Measurements from ENCODE around the gene CDK5RAP2.

The CDK5RAP2 gene

DNA sequence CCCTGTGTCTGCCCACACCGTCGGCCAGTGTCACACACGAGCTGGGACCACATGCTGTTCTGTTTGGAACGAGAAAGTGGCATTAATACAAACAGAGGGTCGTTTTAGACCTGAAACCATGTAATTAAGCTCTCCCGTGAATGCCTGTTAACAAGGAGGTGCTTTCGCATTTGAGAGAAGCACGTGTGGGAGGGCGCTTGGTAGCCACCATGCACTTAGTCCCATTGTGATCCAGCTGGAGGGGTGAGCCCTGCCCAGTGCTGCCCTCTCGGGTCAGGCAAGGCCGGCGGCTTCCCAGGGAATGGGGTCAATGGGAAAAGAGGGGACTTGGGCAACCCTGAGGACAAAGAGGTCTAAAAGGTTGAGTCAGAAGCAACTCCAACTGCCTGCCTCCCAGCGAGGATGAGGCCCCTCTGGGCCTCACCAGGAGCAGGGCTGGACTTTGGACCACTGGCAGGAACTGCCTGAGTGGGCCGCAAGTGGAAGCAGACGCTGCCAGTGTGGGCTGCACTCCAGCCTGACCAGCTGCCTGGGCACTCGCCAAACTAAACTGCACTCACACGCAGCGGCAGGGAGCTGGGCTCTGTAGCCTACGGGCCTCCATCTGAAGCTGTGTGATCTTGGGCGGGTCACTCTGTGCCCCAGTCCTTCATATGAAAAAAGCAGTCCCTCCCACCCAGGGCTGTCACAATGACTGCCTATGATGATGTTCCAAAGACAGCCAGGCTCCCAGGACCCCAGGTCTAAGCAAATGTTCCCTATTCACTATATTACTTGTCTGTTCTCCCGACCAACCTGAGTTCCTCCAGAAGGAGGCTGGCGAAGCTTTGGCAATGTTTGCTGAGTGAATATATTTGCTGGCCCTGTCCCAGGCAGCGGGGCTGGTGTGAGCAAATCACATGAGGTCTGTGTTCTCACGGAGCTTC is 195.7 kb downstream of the CDK5RAP2 start:
- no peak overlapping the region for H3K9ac ChIP-seq (ENCODE audit: low read length)
- H3K79me2 ChIP-seq (ENCODE audit: low read length), result no peaks in the 10 kb centered on the region
- no peak overlapping the region for H3K4me3 ChIP-seq (ENCODE audit: low read length)
- no peak overlapping the region for H3K4me2 ChIP-seq (ENCODE audit: low read length)
- no peaks in the 10 kb centered on the region for H3K9me3 ChIP-seq (ENCODE audit: insufficient read depth, low read length)
- H2AFZ ChIP-seq (ENCODE audit: low read depth, low read length), result no peak overlapping the region
- no peaks in the 10 kb centered on the region for H3K4me1 ChIP-seq (ENCODE audit: low read length)
- H4K20me1 ChIP-seq (ENCODE audit: insufficient read depth, low read length), result no peaks in the 10 kb centered on the region
- no peak overlapping the region for H3K27ac ChIP-seq (ENCODE audit: low read length)
- TF ChIP-seq, protein P1, sequence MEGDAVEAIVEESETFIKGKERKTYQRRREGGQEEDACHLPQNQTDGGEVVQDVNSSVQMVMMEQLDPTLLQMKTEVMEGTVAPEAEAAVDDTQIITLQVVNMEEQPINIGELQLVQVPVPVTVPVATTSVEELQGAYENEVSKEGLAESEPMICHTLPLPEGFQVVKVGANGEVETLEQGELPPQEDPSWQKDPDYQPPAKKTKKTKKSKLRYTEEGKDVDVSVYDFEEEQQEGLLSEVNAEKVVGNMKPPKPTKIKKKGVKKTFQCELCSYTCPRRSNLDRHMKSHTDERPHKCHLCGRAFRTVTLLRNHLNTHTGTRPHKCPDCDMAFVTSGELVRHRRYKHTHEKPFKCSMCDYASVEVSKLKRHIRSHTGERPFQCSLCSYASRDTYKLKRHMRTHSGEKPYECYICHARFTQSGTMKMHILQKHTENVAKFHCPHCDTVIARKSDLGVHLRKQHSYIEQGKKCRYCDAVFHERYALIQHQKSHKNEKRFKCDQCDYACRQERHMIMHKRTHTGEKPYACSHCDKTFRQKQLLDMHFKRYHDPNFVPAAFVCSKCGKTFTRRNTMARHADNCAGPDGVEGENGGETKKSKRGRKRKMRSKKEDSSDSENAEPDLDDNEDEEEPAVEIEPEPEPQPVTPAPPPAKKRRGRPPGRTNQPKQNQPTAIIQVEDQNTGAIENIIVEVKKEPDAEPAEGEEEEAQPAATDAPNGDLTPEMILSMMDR (IDR thresholded peaks at IDR 0.05; ENCODE audit: low read depth, low read length), result no peak
- no peak for TF ChIP-seq EZH2phosphoT487 (IDR thresholded peaks at IDR 0.05; ENCODE audit: low read depth)
- H3K27me3 ChIP-seq (ENCODE audit: low read depth, low read length), result no peaks in the 10 kb centered on the region
- peaks cover 5% of the 10 kb centered on the region for H3K36me3 ChIP-seq (replicated peaks; ENCODE audit: low read depth, low read length)

GRCh38 chr9:120383611-120383998 is 196.4 kb downstream of the CDK5RAP2 start:
- no peaks in the 10 kb centered on the region for H3K79me2 ChIP-seq (ENCODE audit: low read length)
- H3K4me1 ChIP-seq (ENCODE audit: low read length), result no peaks in the 10 kb centered on the region
- no peaks in the 10 kb centered on the region for H4K20me1 ChIP-seq (ENCODE audit: insufficient read depth, low read length)
- H3K36me3 ChIP-seq (replicated peaks; ENCODE audit: low read depth, low read length), result peaks cover 1% of the 10 kb centered on the region
- no peaks in the 10 kb centered on the region for H3K27me3 ChIP-seq (ENCODE audit: low read depth, low read length)
- no peak overlapping the region for H3K27ac ChIP-seq (ENCODE audit: low read length)
- H3K9me3 ChIP-seq (ENCODE audit: insufficient read depth, low read length), result no peaks in the 10 kb centered on the region
- TF ChIP-seq, protein P1 (IDR thresholded peaks at IDR 0.05; ENCODE audit: low read depth, low read length), result no peak
- TF ChIP-seq EZH2phosphoT487 (IDR thresholded peaks at IDR 0.05; ENCODE audit: low read depth), result no peak
- H3K9ac ChIP-seq (ENCODE audit: low read length), result no peak overlapping the region
- H3K4me2 ChIP-seq (ENCODE audit: low read length), result no peak overlapping the region
- H3K4me3 ChIP-seq (ENCODE audit: low read length), result no peak overlapping the region
- no peak overlapping the region for H2AFZ ChIP-seq (ENCODE audit: low read depth, low read length)

DNA sequence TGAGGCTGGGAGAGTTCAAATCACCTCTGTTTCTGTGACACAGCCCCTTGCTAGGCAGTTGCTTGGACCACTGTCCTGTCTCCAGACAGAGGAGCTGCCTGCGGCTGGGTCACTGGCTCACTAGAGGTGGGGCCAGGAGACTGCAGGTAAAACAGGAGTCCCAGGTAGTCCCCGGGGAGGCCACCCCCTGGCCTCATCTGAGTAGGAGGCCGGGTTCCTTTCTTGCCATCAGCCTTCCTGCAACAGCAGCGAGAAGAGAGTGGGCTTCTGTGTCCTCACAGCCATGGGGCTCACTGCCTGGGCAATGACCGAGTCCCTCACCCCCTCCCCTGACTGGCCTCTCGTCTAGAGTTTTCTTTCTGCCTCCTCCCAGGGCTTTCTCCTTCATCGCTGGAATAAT is 197.5 kb downstream of the CDK5RAP2 start:
- no peaks in the 10 kb centered on the region for H3K36me3 ChIP-seq (replicated peaks; ENCODE audit: low read depth, low read length)
- H3K4me2 ChIP-seq (ENCODE audit: low read length), result no peak overlapping the region
- H3K4me3 ChIP-seq (ENCODE audit: low read length), result no peak overlapping the region
- H3K27me3 ChIP-seq (ENCODE audit: low read depth, low read length), result no peaks in the 10 kb centered on the region
- no peak for TF ChIP-seq EZH2phosphoT487 (IDR thresholded peaks at IDR 0.05; ENCODE audit: low read depth)
- TF ChIP-seq, protein P1 (IDR thresholded peaks at IDR 0.05; ENCODE audit: low read depth, low read length), result no peak
- no peaks in the 10 kb centered on the region for H3K9me3 ChIP-seq (ENCODE audit: insufficient read depth, low read length)
- H3K4me1 ChIP-seq (ENCODE audit: low read length), result no peaks in the 10 kb centered on the region
- no peaks in the 10 kb centered on the region for H3K79me2 ChIP-seq (ENCODE audit: low read length)
- no peak overlapping the region for H3K27ac ChIP-seq (ENCODE audit: low read length)
- H4K20me1 ChIP-seq (ENCODE audit: insufficient read depth, low read length), result no peaks in the 10 kb centered on the region
- H3K9ac ChIP-seq (ENCODE audit: low read length), result no peak overlapping the region
- no peak overlapping the region for H2AFZ ChIP-seq (ENCODE audit: low read depth, low read length)

DNA sequence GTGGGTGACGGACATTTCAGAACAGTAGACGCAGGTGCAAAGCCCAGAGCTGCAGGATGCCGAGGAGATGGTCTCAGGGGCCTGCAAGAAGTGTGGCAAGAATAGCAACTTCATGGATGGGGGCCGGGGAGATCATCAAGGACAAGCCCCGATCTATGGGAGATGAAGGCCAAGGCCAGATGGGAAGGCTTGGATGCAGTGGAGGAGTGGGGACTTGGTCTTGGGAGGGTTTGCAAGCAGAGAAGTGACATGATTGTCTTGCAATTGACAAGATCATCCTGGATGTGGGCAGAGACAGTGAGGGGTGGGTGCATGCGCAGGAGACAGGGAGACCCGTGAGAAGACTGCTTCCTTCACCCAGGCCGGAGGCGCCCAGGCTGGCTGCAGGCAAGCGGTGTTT is 198.1 kb downstream of the CDK5RAP2 start:
- Histone ChIP-seq H3K36me3 (replicated peaks; ENCODE audit: low read depth, low read length) (no peaks in the 10 kb centered on the region), H3K79me2 (ENCODE audit: low read length) (no peaks in the 10 kb centered on the region), H2AFZ (ENCODE audit: low read depth, low read length) (no peak overlapping the region), H3K4me2 (ENCODE audit: low read length) (no peak overlapping the region), H3K4me3 (ENCODE audit: low read length) (no peak overlapping the region), H3K9me3 (ENCODE audit: insufficient read depth, low read length) (no peaks in the 10 kb centered on the region), H3K27me3 (ENCODE audit: low read depth, low read length) (no peaks in the 10 kb centered on the region), H3K9ac (ENCODE audit: low read length) (no peak overlapping the region), H3K4me1 (ENCODE audit: low read length) (no peaks in the 10 kb centered on the region), H3K27ac (ENCODE audit: low read length) (no peak overlapping the region), H4K20me1 (ENCODE audit: insufficient read depth, low read length) (no peaks in the 10 kb centered on the region)
- TF ChIP-seq, protein P1 (IDR thresholded peaks at IDR 0.05; ENCODE audit: low read depth, low read length), result no peak
- no peak for TF ChIP-seq EZH2phosphoT487 (IDR thresholded peaks at IDR 0.05; ENCODE audit: low read depth)
